Stimulated activated CD4-positive, alpha-beta T cell treated with anti-CD3 and anti-CD28 coated beads, Interleukin-4, amount 100 ng/mL, for 1 hour (primary cell): ENCODE measurements around the gene FAF1.
"Not testable (repeated sequence)": the region's sequence is repeated elsewhere in the genome, so short reads cannot be mapped to it uniquely, and the experiment has no call there.

Source experiments
- DNase-seq: peaks from one replicate; pipeline ENCODE4 v3.0.0-alpha.2; 2020

Gene FAF1

GRCh38 chr1:50952566-50952965 is 7.5 kb downstream of the FAF1 start:
- not testable (repeated sequence) for DNase-seq

- no peak for DNase-seq
Observed at GRCh38 chr1:50950396-50950795, 9.7 kb downstream of the FAF1 start.

DNA sequence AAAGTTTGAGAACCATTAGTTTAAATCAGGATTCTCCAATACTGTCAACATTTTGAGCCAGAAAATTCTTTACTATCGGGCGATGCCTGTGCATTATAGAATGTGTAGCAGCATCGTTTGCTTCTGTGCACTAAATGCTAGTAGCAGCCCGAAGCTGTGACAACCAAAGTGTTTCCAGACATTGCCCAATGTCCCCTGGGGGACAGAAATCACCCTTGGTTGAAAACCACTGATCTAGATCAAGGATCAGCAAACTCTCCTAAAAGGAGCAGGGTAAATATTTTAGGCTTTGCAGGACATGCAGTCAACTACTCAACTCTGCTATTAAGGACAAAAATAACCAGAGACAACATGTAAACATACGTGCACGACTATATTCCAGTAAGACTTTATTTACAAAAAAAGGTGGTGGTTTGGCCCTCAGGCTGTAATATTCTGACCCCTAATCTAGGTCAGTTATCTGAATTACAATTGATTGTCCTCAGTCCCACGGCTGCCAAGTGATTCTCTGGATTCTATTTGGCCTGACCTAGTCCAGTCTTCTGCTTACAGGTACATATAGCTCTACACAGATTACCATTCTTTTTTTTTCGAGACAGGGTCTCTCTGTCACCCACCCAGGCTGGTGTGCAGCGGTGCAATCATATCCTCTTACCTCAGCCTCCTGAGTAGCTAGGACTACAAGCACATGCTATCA is 10.6 kb downstream of the FAF1 start:
- no peak for DNase-seq

DNA sequence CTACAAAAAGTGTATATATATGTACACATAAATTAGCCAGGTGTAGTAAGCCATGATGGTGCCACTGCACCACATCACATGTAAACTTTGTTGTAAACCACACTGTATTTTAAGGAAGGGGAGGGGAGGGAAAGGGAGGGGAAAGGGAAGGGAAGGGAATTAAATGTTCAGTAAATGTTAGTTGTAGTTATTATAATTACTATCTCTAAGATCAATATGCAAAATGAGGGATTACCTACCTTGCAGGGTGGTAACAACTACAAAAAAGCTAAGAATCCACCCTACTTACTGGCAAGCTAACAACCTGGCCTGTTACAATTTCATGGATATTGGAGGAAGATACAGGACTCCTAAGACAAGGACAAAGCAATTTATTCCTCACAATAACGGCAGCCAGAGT is 17.7 kb downstream of the FAF1 start:
- no peak for DNase-seq

GRCh38 chr1:50940291-50940690 is 19.8 kb downstream of the FAF1 start:
- DNase-seq = no peak

DNA sequence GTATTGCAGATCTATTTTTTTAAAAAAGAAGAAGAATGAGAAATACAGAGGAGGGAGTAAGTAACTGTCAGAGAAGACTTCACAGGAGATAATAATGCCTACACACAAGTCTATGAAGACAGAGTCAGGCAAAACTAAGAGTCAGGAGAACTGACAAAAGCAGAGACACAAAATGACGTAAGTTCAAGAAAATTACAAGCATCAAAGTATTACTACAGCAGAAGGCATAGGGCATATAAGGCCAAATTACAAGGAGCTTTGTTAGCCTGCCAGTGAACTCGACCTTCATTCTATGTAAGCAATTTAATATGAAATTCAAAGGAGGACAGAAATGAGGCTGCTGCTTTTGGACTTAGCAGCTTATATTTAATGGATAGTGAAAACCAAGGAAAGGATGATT is 23.7 kb downstream of the FAF1 start:
- DNase-seq = no peak

DNA sequence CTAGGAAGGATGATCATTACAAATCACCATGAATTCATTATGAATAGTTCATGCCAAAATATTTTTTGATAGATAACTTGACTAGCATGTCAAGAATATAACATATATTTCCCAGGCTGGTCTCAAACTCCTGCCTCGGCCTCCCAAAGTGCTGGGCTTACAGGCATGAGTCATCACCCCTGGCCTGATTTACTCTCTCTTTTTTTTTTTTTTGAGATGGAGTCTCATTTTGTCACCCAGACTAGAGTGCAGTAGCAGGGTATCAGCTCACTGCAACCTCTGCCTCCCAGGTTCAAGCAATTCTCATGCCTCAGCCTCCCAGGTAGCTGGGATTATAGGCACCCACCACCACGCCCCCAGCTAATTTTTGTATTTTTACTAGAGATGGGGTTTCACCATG is 24.8 kb downstream of the FAF1 start:
- DNase-seq = not testable (repeated sequence)

DNA sequence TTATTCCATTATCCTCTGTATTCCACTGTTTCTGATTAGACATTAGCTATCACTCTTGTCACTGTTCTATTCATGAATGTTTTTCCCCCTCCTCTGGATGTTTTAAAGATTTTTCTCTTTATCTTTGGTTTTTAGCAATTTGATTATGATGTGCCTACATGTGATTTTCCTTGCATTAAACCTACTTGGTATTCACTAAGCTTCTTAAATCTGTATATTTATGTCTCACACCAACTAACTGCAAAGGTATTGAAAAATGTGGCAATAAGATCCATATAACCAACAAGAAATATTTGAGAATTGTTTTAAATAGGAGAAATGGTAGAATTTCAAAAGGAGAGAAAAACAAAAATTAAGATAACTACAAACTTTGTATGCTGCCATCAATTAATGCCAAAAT is 25.2 kb downstream of the FAF1 start:
- no peak for DNase-seq

GRCh38 chr1:50933770-50934169 is 26.3 kb downstream of the FAF1 start:
- not testable (repeated sequence) for DNase-seq

- DNase-seq = not testable (repeated sequence)
Observed at GRCh38 chr1:50932043-50932442, 28.0 kb downstream of the FAF1 start.

DNA sequence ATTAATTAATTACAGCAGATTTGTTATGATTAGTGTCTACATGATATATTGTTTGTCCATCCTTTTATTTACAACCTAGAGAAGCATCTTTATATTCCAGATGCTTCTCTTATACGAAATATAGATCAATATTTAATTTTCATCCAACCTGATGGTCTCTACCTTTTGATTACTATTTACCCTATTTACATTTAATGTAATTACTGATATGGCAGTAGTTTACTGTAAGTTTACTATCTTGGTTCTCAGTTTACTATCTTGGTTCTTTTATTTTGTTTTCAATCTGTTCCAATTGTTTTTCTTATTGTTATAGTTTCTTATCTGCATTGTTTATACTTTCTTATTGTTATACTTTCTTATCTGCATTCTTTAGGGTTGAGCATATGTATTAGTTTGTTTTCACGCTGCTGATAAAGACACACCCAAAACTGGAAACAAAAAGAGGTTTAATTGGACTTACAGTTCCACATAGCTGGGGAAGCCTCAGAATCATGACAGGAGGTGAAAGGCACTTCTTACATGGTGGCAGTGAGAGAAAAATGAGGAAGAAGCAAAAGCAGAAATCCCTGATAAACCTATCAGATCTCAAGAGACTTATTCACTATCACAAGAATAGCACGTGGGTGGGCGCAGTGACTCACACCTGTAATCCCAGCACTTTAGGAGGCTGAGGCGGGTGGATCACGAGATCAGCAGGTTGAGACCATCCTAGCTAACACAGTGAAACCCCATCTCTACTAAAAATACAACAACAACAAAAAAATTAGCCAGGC is 28.9 kb downstream of the FAF1 start:
- DNase-seq = peak; percentile 35

DNA sequence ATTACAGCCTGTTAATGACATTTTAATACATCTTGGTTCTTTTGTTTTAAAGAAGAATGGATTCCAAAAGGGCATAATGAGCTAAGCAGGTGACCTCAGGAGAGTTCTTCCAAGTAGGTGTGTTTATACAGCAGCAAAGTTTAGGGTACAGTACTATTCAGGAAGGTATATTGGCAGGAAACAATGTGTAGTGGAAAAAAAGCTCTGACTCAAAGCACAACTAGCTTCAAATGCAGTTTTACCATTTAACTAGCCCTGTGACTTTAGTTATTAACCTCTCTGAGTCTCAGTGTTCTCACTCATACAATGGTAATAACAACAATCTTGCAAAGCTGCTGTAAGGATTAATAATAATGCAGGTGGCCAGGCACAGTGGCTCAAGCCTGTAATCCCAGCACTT is 29.9 kb downstream of the FAF1 start:
- no peak for DNase-seq

- DNase-seq = no peak
Observed at GRCh38 chr1:50929376-50929958, 30.6 kb downstream of the FAF1 start.

DNA sequence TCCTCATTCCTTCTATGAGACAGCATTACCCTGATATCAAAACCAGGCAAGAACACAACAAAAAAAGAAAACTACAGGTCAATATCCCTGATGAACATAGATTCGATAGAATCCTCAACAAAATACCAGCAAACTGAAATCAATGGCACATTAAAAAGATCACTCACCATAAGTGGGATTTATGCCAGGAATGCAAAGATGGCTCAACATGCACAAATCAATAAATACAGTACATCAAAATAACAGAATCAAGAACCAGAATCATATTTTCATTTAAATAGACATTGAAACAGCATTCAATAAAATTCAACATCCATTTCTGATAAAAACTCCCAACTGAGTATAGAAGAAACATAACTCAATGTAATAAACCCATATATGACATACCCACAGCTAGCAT is 36.5 kb downstream of the FAF1 start:
- no peak for DNase-seq

- no peak for DNase-seq
Observed at GRCh38 chr1:50921029-50921428, 39.0 kb downstream of the FAF1 start.

GRCh38 chr1:50920409-50920808 is 39.7 kb downstream of the FAF1 start:
- DNase-seq = no peak

DNA sequence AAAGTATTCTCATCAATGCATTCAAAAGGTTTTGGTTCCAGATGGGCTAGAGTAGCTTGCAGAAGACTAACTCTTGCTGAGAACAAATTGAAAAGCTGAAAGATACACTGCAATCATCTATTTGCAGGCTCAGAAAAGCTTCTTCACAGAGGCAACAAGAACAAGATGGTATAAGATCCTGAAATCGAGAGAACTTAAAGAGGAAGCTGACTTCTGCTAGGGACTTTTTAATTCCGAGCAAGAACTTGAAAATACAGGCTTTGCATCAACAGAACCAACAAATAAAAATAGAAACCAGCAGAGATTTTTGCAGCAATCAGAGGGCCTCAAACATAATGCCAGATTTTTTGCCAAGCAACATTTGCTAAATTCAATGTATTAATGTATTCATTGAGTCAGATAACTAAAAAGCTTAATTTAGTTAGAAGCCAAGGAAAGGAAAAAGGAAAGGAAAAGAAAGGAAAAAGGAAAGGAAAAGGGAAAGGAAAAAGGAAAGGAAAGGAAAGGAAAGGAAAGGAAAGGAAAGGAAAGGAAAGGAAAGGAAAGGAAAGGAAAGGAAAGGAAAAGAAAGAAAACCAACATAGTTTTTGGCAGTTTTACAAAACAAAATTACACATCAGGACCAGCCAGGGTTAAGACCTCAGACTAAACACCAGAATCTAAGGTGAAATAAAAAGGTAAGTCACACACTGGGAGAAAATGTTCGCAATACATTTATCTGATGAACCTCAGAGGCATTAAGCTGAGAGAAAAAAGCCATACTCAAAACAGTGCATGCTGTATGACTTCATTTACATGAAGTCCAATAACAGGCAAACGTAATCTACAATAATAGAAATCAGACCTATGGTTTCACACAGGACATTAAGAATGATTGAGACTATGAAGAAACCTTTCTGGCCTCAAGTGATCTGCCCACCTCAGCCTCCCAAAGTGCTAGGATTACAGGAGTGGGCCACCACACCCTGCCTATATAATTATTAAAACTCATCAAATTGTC is 42.6 kb downstream of the FAF1 start:
- no peak for DNase-seq

DNA sequence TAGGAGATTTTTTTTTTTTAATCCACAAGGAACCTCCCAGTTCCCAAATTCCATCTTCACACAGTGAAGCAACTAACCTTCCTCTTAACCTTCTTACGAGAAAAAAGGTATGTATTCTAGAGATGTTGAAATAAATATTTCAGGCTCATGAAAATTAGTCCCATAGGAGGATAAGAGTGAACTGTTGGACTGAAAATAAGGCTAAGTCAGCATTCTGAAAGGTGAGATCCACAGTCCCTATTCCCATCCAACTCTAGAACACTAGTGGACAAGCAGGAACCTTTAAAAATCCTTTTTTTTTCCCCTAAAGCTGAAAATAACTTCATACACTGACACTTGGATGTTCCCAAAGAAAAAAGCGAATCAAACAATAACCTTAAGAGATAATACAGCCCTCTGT is 44.4 kb downstream of the FAF1 start:
- no peak for DNase-seq

DNA sequence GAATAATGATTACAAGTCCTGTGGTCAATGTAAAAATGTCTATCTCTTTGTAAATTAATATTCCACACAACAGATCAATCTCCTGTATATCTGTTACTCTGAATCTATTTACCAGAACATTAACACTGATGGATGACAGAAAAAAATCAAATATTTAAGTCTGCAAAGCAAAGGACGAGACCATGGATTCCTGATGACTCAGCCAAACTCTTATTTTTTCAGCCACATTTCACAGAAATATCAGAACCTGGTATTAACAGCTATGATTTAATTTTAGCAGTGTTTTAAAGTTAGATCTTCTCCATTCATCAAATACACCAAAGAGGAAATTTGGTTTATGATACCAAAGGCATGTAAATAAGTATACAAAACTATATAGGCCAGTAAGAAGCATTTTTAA is 46.1 kb downstream of the FAF1 start:
- no peak for DNase-seq

DNA sequence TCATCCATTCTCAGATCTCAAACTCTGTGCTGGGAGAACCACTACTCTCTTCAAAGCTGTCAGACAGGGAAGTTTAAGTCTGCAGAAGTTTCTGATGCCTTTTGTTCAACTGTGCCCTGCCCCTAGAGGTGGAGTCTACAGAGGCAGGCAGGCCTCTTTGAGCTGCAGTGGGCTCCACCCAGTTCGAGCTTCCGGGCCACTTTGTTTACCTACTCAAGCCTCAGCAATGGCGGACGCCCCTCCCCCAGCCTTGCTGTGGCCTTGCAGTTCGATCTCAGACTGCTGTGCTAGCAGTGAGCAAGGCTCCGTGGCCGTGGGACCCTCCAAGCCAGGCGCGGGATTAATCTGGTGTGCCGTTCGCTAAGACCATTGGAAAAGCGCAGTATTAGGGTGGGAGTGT is 49.7 kb downstream of the FAF1 start:
- not testable (repeated sequence) for DNase-seq

GRCh38 chr1:50907610-50908009 is 52.5 kb downstream of the FAF1 start:
- DNase-seq = not testable (repeated sequence)

- not testable (repeated sequence) for DNase-seq
Observed at GRCh38 chr1:50906050-50906449, 54.0 kb downstream of the FAF1 start.

DNA sequence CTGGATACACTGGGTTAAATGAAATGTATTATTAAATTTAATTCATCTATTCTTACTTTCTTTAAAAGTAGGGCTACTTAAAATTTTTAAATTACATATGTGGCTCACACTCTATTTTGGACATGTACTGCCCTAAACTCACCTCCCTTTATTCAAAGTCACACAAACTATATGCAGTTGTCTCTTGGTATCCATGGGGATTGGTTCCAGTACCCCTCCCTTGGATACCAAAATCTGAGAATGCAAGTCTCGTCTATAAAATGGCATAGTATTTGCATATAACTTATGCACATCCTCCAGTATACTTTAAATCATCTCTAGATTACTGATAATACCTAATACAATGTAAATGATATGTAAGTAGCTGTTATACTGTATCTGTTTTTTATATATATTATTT is 57.6 kb downstream of the FAF1 start:
- no peak for DNase-seq
